Measurements from ENCODE around the gene AKR1C2.
"Not testable (repeated sequence)": the region's sequence is repeated elsewhere in the genome, so short reads cannot be mapped to it uniquely, and the experiment has no call there.

AKR1C2 gene

GRCh38 chr10:5014936-5015335 lies 11.3 kb upstream of the AKR1C2 start:
- no peak overlapping the region for H3K4me3 ChIP-seq (replicated peaks; ENCODE audit: low read depth, low read length)
- no peaks in the 10 kb centered on the region for H3K27me3 ChIP-seq (replicated peaks; ENCODE audit: control insufficient read depth, insufficient read depth, low read length)
- no peaks in the 10 kb centered on the region for H3K36me3 ChIP-seq (ENCODE audit: control insufficient read depth, insufficient read depth, low read length)
- DNase-seq (ENCODE audit: extremely low read depth, insufficient read length): no peak
- TF ChIP-seq CTCF (IDR thresholded peaks at IDR 0.05; ENCODE audit: insufficient read depth, low read length, poor library complexity, severe bottlenecking): peak; percentile 11

- H3K4me3 ChIP-seq (replicated peaks; ENCODE audit: low read depth, low read length); H3K27me3 ChIP-seq (replicated peaks; ENCODE audit: control insufficient read depth, insufficient read depth, low read length); DNase-seq (ENCODE audit: extremely low read depth, insufficient read length); H3K36me3 ChIP-seq (ENCODE audit: control insufficient read depth, insufficient read depth, low read length): not testable (repeated sequence)
These were observed 10.7 kb upstream of the AKR1C2 start for GRCh38 chr10:5014200-5014910.

GRCh38 chr10:5013385-5013784 lies 9.7 kb upstream of the AKR1C2 start:
- DNase-seq (ENCODE audit: extremely low read depth, insufficient read length): no peak
- TF ChIP-seq CTCF (IDR thresholded peaks at IDR 0.05; ENCODE audit: insufficient read depth, low read length, poor library complexity, severe bottlenecking): no peak
- Histone ChIP-seq H3K4me3 (replicated peaks; ENCODE audit: low read depth, low read length) (no peak overlapping the region), H3K27me3 (replicated peaks; ENCODE audit: control insufficient read depth, insufficient read depth, low read length) (no peaks in the 10 kb centered on the region), H3K36me3 (ENCODE audit: control insufficient read depth, insufficient read depth, low read length) (no peaks in the 10 kb centered on the region)

GRCh38 chr10:5012595-5012994 lies 8.9 kb upstream of the AKR1C2 start:
- DNase-seq (ENCODE audit: extremely low read depth, insufficient read length): no peak
- H3K4me3 ChIP-seq (replicated peaks; ENCODE audit: low read depth, low read length): no peak overlapping the region
- H3K27me3 ChIP-seq (replicated peaks; ENCODE audit: control insufficient read depth, insufficient read depth, low read length): no peaks in the 10 kb centered on the region
- no peaks in the 10 kb centered on the region for H3K36me3 ChIP-seq (ENCODE audit: control insufficient read depth, insufficient read depth, low read length)
- TF ChIP-seq CTCF (IDR thresholded peaks at IDR 0.05; ENCODE audit: insufficient read depth, low read length, poor library complexity, severe bottlenecking): no peak

GRCh38 chr10:5011392-5011791 lies 7.7 kb upstream of the AKR1C2 start:
- not testable (repeated sequence) for H3K27me3 ChIP-seq (replicated peaks; ENCODE audit: control insufficient read depth, insufficient read depth, low read length); H3K4me3 ChIP-seq (replicated peaks; ENCODE audit: low read depth, low read length); DNase-seq (ENCODE audit: extremely low read depth, insufficient read length); H3K36me3 ChIP-seq (ENCODE audit: control insufficient read depth, insufficient read depth, low read length)

- H3K36me3 ChIP-seq (ENCODE audit: control insufficient read depth, insufficient read depth, low read length); DNase-seq (ENCODE audit: extremely low read depth, insufficient read length); H3K27me3 ChIP-seq (replicated peaks; ENCODE audit: control insufficient read depth, insufficient read depth, low read length); H3K4me3 ChIP-seq (replicated peaks; ENCODE audit: low read depth, low read length): not testable (repeated sequence)
These were observed 6.4 kb upstream of the AKR1C2 start for GRCh38 chr10:5010043-5010442.

GRCh38 chr10:5008857-5009548 lies 5.3 kb upstream of the AKR1C2 start:
- not testable (repeated sequence) for H3K4me3 ChIP-seq (replicated peaks; ENCODE audit: low read depth, low read length); H3K36me3 ChIP-seq (ENCODE audit: control insufficient read depth, insufficient read depth, low read length); DNase-seq (ENCODE audit: extremely low read depth, insufficient read length); H3K27me3 ChIP-seq (replicated peaks; ENCODE audit: control insufficient read depth, insufficient read depth, low read length)

- not testable (repeated sequence) for DNase-seq (ENCODE audit: extremely low read depth, insufficient read length); H3K27me3 ChIP-seq (replicated peaks; ENCODE audit: control insufficient read depth, insufficient read depth, low read length); H3K36me3 ChIP-seq (ENCODE audit: control insufficient read depth, insufficient read depth, low read length); H3K4me3 ChIP-seq (replicated peaks; ENCODE audit: low read depth, low read length)
These were observed 844 bp upstream of the AKR1C2 start for GRCh38 chr10:5004501-5004900.

- not testable (repeated sequence) for H3K36me3 ChIP-seq (ENCODE audit: control insufficient read depth, insufficient read depth, low read length); H3K27me3 ChIP-seq (replicated peaks; ENCODE audit: control insufficient read depth, insufficient read depth, low read length); H3K4me3 ChIP-seq (replicated peaks; ENCODE audit: low read depth, low read length); DNase-seq (ENCODE audit: extremely low read depth, insufficient read length)
These were observed 351 bp upstream of the AKR1C2 start for GRCh38 chr10:5004030-5004385.
